HTR-8/SVneo (cell line): ENCODE data around the gene SPDYE3.
"Not testable (repeated sequence)": the region's sequence is repeated elsewhere in the genome, so short reads cannot be mapped to it uniquely, and the experiment has no call there.

Experiments
- DNase-seq: peaks from one replicate; pipeline ENCODE4 v3.0.0; 2011; ENCODE audit warnings: low spot score, mixed read lengths; ENCODE audit not compliant: insufficient read length
- FAIRE-seq: peaks from 2 replicates; lab custom pipeline; 2011; peaks lifted over from hg19 to GRCh38; lab: Jason Lieb, UNC

Gene SPDYE3

DNA sequence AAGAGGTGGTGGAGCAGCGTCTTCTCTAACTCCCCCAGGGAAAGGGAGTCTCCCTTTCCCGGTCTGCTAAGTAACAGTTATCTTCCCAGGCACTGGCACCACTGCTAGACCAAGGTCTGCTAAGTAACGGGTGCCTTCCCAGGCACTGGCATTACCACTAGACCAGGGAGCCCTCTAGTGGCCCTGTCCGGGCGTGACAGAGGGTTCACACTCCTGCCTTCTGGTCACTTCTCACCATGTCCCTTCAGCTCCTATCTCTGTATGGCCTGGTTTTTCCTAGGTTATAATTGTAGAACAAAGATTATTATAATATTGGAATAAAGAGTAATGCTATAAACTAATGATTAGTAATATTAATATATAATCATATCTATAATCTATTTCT, 37.8 kb downstream of the SPDYE3 start:
- not testable (repeated sequence) for DNase-seq, FAIRE-seq

DNA sequence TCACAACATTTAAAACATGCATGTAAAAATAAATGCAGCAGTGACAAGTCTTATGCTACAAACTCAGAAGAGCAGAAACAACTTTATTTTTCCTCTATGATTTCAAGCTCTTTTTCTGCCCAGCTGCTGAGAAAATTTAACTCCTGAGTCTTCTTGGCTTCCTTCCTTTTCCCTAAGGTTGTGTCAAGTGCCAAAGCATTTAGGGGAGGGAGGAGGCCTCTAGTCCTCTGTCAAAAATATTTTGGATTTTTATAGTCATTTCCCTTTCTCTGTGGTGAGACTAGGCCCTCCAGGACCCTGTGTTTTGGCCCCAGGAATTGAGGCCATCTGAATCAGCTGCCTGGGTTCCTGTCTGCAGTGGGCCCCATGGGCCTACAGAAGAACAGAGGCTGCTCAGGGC, 39.4 kb downstream of the SPDYE3 start:
- FAIRE-seq (no peak), DNase-seq (no peak)

DNA sequence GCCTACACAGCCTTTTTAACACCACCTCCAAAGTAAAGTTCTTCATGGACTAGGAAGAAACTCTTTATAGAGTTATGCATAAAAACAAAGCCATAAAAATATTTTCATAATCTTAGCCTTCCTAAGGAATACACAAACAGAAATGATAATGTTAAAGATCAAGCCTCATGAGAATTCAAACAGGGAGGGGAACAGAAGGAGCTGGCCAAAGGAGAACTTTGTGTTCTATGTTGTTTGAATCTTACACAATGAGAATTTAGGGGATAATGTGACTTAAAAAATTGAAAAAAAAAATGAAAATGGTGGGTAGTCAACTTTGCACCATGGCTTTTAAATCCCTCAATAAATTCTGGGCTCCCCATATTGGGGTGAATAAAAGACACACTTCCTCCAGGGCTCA, 41.3 kb downstream of the SPDYE3 start:
- no peak for FAIRE-seq
- DNase-seq = no peak

DNA sequence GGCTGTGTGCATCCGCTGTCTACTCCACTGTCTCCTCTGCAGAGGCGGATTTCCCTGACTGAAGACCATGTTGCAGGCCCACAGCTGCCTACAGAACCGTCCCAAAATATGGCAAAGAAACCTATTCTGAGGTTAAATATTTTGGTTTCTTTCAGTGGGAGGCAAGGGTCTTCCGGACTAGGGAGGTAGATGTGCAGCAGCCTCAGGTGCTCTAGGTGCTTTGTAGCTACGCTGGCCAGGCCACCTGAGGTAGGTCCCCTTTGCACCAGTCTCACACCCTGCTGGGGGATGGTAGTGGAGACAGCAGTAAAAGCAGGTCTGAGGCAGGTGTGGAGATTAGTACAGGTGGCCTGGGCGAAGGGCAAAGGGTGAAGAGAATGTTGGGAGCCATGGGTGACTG, 42.3 kb downstream of the SPDYE3 start:
- DNase-seq (no peak), FAIRE-seq (no peak)

DNA sequence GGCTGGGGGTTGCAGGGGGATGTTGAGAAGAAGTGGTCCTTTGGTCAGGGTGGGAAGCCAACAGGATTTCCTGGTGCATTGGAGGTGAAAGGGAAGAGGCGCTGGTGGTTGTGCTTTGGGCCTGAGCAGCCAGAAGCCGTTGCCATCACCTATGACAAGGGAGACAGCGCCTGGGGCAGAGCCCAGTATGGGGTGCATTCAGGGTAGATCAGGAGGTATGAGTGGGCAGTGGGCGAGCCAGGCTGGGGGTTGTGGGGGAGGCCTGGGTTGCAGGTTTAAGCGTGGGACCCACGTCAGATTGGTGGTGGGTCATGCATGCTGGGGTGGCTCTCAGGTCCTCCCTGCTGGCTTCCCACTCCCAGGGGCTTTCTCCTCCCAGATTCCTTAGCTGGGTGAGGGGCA, 44.2 kb downstream of the SPDYE3 start:
- DNase-seq (no peak), FAIRE-seq (no peak)

DNA sequence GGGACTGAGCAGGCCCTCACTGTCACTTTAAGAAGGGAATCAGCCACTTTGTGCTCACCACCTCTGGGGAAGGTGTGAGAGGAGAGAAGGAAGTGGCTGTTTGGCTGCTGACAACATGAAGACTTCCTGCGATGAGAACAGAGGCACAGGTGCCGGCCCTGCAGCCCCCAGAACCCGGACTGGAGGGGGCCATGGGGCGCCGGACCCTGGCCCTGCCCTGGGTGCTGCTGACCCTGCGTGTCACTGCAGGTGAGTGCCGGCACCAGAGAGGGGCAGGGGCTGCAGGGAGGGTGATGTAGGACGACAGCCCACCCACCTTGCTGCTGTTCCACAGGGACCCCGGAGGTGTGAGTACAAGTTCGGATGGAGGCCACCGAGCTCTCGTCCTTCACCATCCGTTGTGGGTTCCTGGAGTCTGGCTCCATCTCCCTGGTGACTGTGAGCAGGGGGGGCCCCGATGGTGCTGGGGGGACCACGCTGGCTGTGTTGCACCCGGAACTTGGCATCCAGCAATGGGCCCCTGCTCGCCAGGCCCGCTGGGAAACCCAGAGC, 44.8 kb downstream of the SPDYE3 start:
- FAIRE-seq, DNase-seq: not testable (repeated sequence)

DNA sequence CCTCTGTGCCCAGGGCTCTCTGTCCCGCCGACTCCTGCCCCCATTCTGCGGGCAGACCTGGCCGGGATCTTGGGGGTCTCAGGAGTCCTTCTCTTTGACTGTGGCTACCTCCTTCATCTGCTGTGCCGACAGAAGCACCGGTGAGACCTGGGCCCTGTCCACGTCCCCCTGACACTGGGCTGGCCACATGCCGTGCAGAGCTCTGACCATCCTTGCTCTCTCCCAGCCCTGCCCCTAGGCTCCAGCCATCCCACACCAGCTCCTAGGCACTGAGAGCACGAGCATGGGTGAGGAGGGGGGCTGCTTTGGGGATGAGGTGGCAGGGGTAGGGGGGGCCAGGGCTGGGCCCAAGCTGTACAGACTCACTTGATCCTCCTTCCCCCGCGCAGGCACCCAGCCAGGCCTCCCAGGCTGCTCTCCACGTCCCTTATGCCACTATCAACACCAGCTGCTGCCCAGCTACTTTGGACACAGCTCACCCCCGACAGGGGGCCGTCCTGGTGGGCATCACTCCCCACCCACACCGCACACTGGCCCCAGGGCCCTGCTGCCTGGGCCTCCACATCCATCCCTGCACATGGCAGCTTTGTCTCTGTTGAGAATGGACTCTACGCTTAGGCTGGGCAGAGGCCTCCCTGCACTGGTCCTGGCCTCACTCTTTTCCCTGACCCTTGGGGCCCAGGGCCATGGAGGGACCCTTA, 45.6 kb downstream of the SPDYE3 start:
- DNase-seq (no peak), FAIRE-seq (no peak)

DNA sequence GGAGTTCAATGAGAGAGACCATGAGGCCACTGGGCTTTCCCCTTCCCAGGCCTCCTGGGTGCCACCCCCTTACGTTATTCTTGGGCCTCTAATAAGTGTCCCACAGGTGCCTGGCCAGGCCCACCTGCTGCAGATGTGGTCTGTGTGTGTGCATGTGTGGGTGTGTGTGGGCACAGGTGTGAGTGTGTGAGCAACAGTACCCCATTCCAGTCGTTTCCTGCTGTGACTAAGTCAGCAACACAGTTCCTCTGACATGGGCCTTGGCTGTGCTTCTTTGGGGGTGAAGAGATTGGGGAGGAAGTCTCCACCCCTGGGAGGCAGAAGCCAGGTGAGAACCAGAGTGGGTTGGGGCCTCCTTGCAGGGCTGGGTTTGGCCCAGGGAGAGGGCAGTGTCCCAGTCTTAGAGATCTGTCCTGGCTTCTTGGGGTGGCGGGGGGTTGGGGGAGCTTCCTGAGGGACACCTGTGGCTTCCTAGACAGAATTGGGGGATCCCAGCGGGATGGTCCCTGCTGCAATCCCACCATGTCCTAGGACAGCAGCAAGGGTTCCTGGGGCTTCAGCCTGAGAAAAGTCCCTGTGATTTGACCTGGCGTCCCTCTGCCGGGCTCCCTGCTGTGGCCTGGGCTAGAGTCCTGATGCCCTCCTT, 46.3 kb downstream of the SPDYE3 start:
- FAIRE-seq = no peak

DNA sequence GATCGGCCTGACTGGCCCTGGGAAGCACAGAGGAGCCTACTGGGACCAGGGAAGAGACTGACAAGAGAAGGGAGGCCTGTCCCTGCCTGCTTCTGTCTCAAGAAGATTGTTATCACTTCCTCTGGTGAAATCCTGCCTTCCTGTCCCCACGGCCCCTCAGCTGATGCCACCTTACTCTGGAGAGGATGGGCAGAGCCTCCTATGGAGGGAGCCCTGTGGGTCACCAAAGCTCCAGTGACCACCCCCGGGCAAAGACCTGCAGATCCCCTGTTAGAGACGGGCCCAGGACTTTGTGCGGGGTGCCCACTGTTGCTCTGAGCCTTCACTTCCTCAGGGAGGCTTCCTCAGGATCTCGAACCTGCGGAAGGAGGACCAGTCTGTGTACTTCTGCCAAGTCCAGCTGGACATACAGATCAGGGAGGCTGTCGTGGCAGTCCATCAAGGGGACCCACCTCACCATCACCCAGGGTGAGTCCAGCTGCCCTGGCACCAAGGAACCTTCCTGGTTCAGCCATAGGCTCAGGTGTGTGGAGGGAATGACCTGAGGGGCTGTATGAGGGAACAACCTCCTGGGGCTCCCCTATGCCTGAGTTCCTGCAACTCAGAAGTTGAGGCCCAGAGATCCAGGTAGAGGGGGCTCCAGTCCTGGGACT, 49.0 kb downstream of the SPDYE3 start:
- FAIRE-seq (no peak), DNase-seq (no peak)

More for the DNA sequence above, 46.3 kb downstream of the SPDYE3 start:
- no peak for DNase-seq

DNA sequence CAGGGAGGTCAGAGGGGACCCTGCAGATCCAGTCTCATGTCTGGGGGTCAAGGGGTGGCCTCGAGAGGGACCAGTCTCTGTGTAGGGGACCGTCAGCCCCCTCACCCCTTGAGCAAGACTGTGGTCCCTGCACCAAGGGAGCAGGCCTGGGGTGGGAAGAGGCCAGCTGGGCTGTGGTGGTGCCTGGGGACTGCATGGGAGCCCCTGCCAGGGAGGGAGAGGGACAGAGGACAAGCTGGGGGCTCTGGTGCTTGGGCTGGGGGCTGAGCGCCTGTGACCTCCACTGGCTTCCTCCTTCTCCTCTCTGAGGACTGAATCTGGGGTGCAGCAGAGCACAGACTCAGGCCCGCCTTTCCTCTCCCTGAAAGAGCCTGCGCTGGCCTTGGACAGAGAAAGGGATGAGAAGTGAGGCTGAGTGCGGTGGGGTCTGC, 49.6 kb downstream of the SPDYE3 start:
- FAIRE-seq = no peak
- no peak for DNase-seq

DNA sequence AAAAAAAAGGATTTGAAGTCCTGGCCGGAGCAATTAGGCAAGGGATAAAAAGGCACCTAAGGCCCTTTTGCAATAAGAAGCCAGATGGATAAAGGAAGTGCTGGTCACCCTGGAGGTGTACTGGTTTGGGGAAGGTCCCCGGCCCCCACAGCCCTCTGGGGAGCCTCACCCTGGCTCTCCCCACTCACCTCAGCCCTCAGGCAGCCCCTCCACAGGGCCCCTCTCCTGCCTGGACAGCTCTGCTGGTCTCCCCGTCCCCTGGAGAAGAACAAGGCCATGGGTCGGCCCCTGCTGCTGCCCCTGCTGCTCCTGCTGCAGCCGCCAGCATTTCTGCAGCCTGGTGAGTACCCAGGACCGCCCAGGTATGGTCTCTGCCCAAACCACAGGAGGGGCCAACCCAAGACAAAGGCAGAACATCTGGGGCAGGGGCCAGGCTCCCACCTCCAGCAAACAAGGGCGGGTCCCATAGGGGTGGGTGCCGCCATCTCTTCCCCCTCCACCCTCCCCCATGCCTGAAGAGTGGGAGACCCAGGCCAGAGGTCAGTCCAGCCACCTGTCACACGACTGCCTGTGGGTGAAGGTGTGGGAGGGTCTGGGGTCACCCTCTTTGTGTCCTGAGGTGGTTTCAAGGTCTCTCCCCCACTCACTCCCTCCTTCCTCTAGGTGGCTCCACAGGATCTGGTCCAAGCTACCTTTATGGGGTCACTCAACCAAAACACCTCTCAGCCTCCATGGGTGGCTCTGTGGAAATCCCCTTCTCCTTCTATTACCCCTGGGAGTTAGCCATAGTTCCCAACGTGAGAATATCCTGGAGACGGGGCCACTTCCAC, 50.7 kb downstream of the SPDYE3 start, which contains the start of gene PILRB:
Gene PILRB (plus strand): TSS at position 91 of the 830 bp plus-strand sequence. CDS start 186 bp downstream, at position 277.
- FAIRE-seq = no peak
- no peak for DNase-seq

DNA sequence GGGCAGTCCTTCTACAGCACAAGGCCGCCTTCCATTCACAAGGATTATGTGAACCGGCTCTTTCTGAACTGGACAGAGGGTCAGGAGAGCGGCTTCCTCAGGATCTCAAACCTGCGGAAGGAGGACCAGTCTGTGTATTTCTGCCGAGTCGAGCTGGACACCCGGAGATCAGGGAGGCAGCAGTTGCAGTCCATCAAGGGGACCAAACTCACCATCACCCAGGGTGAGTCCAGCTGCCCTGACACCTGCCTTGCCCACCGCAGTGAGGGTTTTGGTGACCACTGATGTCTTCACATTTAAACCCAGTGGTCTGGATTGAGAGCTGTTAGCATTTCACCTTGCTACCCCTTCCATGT, 51.3 kb downstream of the SPDYE3 start:
- FAIRE-seq = no peak

DNA sequence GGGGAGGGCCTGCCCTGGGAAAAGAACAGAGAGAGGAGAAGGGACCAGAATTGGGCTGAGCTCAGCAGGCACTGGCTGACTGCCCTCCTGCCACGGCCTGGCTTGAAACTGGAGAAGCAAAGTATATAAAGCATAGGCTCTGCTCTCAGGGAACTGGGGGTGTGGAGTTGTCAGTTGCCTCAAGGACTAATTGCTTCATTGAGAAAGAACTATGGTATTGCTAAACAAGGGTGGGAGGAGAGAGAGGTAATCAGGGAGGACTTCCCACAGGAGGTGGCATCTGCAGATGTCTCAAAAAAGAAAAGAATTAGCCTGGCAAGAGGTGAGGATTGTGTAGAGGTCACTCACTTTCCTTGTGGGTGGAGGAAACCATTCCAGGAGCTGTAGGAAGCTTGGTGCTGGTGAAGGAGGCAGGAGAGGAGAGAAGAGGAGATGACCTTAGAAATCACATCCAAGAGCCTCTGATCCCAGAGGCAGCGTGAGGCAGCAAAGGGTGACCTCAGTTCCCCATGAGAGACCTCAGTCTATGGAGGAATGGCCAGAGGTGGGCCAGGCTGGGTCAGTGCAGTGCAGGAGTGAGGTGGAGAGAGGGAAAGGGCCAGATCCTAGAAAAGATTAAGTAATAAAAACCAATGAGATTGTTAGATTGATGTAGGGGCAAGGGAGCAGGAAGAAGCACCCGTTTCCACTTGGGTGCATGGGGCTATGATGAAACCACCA, 52.8 kb downstream of the SPDYE3 start:
- no peak for FAIRE-seq
- DNase-seq = no peak

More for the DNA sequence above, 51.3 kb downstream of the SPDYE3 start:
- DNase-seq = no peak

DNA sequence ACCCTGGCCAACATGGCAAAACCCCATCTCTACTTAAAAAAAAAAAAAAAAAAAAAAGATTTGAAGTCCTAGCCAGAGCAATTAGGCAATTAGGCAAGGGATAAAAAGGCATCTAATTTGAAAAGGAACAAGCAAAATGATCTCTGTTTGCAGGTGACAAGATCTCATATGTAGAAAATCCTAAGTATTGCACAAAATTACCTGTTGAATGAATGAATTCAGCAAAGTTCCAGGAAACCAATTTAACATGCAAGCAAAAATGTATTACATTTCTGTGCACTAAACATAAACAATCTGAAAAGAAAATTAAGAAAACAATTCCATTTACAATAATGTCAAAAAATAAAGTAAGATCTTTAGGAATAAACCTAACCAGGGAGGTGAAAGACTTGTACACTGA, 55.6 kb downstream of the SPDYE3 start:
- DNase-seq (no peak), FAIRE-seq (no peak)

DNA sequence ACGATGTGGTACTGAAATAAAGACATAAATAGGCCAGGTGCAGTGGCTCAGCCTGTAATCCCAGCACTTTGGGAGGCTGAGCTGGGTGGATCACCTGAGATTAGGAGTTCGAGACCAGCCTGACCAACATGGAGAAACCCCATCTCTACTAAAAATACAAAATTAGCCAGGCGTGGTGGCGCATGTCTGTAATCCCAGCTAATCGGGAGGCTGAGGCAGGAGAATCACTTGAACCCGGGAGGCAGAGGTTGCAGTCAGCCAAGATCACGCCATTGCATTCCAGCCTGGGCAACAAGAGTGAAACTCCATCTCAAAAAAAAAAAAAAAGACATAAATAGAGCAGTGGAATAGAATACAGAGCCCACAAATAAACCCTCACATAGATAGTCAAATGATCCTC, 56.3 kb downstream of the SPDYE3 start:
- FAIRE-seq, DNase-seq: not testable (repeated sequence)

DNA sequence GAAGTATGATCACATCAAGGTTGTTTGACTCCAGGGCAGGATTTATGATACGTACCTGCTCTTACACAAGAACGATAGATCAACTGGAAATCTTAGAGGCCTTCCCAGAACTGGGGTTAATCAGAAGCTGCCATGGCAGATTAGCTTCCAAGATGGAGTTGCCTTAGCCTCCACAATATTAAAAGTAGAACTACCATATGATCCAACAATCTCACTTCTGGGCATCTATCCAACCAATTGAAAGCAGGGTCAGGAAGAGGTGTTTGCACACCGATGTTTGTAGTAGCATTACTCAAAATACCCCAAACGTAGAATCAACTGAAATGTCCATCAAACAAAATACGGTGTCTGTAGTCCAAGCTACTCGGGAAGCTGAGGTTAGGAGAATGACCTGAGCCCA, 57.0 kb downstream of the SPDYE3 start:
- DNase-seq (no peak), FAIRE-seq (no peak)

DNA sequence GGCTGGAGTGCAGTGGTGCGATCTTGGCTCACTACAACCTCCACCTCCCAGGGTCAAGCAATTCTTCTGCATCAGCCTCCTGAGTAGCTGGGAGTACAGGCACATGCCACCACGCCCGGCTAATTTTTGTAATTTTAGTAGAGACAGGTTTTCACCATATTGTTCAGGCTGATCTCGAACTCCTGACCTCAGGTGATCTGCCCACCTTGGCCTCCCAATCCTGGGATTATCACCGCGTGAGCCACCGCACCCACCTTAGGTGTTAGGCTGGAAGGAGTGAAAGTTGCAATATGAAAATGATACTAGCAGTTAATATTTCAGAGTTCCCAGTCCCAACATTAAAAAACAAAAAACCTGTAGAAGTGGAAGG, 58.5 kb downstream of the SPDYE3 start:
- not testable (repeated sequence) for FAIRE-seq, DNase-seq

DNA sequence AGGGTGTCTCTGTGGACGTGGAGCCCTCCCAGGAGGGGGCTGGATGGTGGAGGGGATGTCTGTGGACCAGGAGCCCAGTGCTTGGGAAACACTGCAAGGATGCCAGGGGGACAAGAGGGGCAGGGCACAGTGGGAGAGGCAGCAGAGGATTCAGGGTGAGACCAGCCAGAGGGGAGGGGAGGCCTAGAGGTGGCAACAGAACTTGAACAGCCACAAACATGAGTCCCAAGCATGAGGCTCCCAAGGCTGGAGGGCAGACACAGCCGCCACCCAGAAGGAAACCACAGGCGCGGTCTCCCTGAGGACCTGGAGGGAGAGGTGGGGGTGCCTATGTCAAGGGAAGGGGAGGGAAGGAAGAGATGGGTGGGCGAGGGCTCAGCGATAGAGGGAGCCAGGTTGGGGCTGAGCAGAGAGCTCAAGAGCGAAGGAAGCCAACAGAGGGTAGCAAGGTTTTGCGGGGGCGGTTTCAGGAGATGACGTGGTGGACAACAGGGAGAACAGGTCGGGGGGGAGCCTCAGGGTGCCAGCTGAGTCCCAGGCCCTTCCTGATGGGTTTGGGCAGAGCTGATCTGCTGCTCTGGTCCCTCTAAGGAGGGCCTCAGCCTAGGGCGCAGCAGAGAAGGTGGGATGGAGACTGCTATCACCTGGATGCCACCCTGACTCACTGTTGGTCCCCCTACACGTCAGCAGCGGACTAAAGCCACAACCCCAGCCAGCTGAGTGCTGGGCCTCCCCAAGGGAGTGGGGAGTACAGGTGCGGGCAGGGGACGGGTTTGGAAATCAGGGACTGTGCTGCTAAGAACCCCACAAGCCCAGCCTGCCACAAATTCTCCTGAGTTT, 59.1 kb downstream of the SPDYE3 start:
- FAIRE-seq = no peak
- DNase-seq = no peak

DNA sequence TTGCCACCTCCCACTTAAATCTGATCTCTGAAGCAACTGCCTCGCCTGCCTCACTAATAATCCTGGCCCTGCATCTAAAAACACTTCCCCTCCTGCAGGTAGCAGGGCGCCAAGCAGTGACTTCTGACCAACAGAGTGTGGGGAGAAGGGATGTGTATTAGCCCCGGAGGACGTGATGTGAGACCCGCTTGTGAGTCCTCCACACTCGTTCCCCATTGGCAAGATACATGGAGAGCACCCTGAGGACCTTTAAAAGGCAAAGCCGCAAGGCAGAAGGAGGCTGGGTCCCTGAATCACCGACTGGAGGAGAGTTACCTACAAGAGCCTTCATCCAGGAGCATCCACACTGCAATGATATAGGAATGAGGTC, 59.7 kb downstream of the SPDYE3 start:
- DNase-seq (no peak), FAIRE-seq (no peak)
